ENCODE results near the gene GPR52. TPM values are rescaled to one million over a fixed set of nuclear protein-coding genes. Genes with fewer than 3 reads are reported as not detected.

The GPR52 gene
- total and polyA plus RNA-seq, 2 of the 13 experiments (the other 11 are each of a cell fraction or from before 2014, with no cell fraction given) = 0.25 to 1.5 TPM

GRCh38 chr1:174445817-174446216 is 1.9 kb upstream of the GPR52 start (continued):
- TF ChIP-seq ZNF124 (CRISPR knock-in tag; IDR thresholded peaks at IDR 0.05) = no peak
- no peak for TF ChIP-seq ATM (IDR thresholded peaks at IDR 0.05; ENCODE audit: borderline replicate concordance)
- TF ChIP-seq DNMT1 (CRISPR knock-in tag; IDR thresholded peaks at IDR 0.05) = no peak
- TF ChIP-seq ZNF749 (CRISPR knock-in tag; IDR thresholded peaks at IDR 0.05; ENCODE audit: borderline replicate concordance) = no peak

- ATAC-seq (no peak), FAIRE-seq (no peak), DNase-seq (ENCODE audit: low spot score) (no peak)
- no peaks in the 10 kb centered on the region for H3K27me3 ChIP-seq (ENCODE audit: control insufficient read depth in 1 of 2, insufficient read depth in 2 of 2, low read length in 2 of 2)
- no peaks in the 10 kb centered on the region for H3K4me1 ChIP-seq (ENCODE audit: insufficient read depth, low read length)
- no TSS peak for BruUV-seq (replicated peaks)
- WGBS (ENCODE audit: low lambda C conversion rate) = 95% methylated on average over 5 of the region's 5 CpGs
- in situ Hi-C loops (cut with HindIII; ENCODE audit: extremely low pct_ligation_motif_present, low pct_unique_long_range_greater_than_20kb) = no loop called here
- no peaks in the 10 kb centered on the region for H3K79me2 ChIP-seq (ENCODE audit: insufficient read depth, low read length)
- CTCF ChIA-PET (ENCODE audit: low intra/inter-chr PET ratio, low total read pairs) = no interaction called here
- no peak overlapping the region for H3K4me3 ChIP-seq (replicated peaks in 1 of 3; ENCODE audit: insufficient read depth in 1 of 3, low read depth in 2 of 3, low read length in 3 of 3)
- no peak overlapping the region for H2AFZ ChIP-seq (ENCODE audit: low read length)
- H3K9ac ChIP-seq (ENCODE audit: insufficient read depth, low read depth, low read length) = no peak overlapping the region
- no peak overlapping the region for H3K4me2 ChIP-seq (ENCODE audit: low read depth, low read length)
- H4K20me1 ChIP-seq (ENCODE audit: insufficient read depth, low read length) = no peaks in the 10 kb centered on the region
- H3K27ac ChIP-seq (ENCODE audit: extremely low read length, insufficient read depth, low read length) = no peak overlapping the region
- H3K9me3 ChIP-seq (ENCODE audit: low read length) = no peaks in the 10 kb centered on the region
- intact Hi-C loops (cut with micrococcal nuclease; ENCODE audit: unreplicated experiment) = no loop called here
- POLR2A ChIA-PET = no interaction called here
- H3K36me3 ChIP-seq (replicated peaks in 1 of 2; ENCODE audit: control insufficient read depth in 1 of 2, insufficient read depth in 2 of 2, low read length in 2 of 2) = no peaks in the 10 kb centered on the region
- TF ChIP-seq KDM2A (CRISPR knock-in tag; IDR thresholded peaks at IDR 0.05; ENCODE audit: borderline replicate concordance, low read depth) (no peak), USF2 (IDR thresholded peaks at IDR 0.05; ENCODE audit: low read depth, low read length) (no peak), USF2 (CRISPR knock-in tag; IDR thresholded peaks at IDR 0.05; ENCODE audit: borderline replicate concordance) (no peak), PAXIP1 (CRISPR knock-in tag; conservative IDR thresholded peaks at IDR 0.05) (no peak), PHF20 (CRISPR knock-in tag; IDR thresholded peaks at IDR 0.05) (no peak), PRDM15 (CRISPR knock-in tag; IDR thresholded peaks at IDR 0.05) (no peak)
- TF ChIP-seq, protein P1, sequence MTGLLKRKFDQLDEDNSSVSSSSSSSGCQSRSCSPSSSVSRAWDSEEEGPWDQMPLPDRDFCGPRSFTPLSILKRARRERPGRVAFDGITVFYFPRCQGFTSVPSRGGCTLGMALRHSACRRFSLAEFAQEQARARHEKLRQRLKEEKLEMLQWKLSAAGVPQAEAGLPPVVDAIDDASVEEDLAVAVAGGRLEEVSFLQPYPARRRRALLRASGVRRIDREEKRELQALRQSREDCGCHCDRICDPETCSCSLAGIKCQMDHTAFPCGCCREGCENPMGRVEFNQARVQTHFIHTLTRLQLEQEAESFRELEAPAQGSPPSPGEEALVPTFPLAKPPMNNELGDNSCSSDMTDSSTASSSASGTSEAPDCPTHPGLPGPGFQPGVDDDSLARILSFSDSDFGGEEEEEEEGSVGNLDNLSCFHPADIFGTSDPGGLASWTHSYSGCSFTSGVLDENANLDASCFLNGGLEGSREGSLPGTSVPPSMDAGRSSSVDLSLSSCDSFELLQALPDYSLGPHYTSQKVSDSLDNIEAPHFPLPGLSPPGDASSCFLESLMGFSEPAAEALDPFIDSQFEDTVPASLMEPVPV (CRISPR knock-in tag; IDR thresholded peaks at IDR 0.05) = no peak
Measured at GRCh38 chr1:174448531-174448883, 743 bp downstream of the GPR52 start.
